HG02981 (cell line): ENCODE data around the gene USP17L20.
"Not testable (repeated sequence)": the region's sequence is repeated elsewhere in the genome, so short reads cannot be mapped to it uniquely, and the experiment has no call there.

ENCODE experiments used
- ATAC-seq: cut with Tn5 transposase; IDR thresholded peaks from one replicate; pipeline ENCODE4 v1.9.1; 2021; ENCODE audit warnings: mild to moderate bottlenecking, moderate library complexity; ENCODE audit not compliant: unreplicated experiment

The USP17L20 gene, protein sequence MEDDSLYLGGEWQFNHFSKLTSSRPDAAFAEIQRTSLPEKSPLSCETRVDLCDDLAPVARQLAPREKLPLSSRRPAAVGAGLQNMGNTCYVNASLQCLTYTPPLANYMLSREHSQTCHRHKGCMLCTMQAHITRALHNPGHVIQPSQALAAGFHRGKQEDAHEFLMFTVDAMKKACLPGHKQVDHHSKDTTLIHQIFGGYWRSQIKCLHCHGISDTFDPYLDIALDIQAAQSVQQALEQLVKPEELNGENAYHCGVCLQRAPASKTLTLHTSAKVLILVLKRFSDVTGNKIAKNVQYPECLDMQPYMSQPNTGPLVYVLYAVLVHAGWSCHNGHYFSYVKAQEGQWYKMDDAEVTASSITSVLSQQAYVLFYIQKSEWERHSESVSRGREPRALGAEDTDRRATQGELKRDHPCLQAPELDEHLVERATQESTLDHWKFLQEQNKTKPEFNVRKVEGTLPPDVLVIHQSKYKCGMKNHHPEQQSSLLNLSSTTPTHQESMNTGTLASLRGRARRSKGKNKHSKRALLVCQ

DNA sequence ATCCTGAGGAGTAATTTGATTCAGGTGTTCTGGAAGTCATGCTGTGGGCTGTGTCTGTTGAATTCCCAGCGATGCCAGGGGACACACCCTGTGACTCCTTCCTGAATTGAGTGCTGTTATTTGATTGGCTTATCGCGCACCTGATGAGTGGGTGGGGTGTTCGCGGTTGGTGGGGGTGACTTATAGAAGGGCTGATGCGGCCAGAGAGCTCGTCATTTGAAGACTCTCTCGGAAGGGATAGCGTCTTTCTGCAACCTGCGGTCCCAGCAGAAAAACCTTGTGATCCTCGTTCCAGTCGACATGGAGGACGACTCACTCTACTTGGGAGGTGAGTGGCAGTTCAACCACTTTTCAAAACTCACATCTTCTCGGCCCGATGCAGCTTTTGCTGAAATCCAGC is at the start of gene USP17L20:
Gene USP17L20, plus strand, starts transcription at position 301 of the 400 bp plus-strand sequence. Its CDS starts 0 bp downstream, at position 301.
- not testable (repeated sequence) for ATAC-seq

DNA sequence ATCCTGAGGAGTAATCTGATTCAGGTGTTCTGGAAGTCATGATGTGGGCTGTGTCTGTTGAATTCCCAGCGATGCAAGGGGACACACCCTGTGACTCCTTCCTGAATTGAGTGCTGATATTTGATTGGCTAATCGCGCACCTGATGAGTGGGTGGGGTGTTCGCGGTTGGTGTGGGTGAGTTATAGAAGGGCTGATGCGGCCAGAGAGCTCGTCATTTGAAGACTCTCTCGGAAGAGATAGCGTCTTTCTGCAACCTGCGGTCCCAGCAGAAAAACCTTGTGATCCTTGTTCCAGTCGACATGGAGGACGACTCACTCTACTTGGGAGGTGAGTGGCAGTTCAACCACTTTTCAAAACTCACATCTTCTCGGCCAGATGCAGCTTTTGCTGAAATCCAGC is 47.6 kb upstream of the USP17L20 start, which contains the start of gene USP17L10:
Gene USP17L10, plus strand, starts transcription at position 301 of the 400 bp plus-strand sequence. Its CDS starts 0 bp downstream, at position 301.
- not testable (repeated sequence) for ATAC-seq

GRCh38 chr4:9214701-9215100 is 43.2 kb upstream of the USP17L20 start:
- not testable (repeated sequence) for ATAC-seq

DNA sequence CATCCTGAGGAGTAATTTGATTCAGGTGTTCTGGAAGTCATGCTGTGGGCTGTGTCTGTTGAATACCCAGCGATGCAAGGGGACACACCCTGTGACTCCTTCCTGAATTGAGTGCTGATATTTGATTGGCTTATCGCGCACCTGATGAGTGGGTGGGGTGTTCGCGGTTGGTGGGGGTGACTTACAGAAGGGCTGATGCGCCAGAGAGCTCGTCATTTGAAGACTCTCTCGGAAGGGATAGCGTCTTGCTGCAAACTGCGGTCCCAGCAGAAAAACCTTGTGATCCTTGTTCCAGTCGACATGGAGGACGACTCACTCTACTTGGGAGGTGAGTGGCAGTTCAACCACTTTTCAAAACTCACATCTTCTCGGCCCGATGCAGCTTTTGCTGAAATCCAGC is 42.8 kb upstream of the USP17L20 start, which contains the start of gene USP17L11:
Gene USP17L11, plus strand, starts transcription at position 301 of the 400 bp plus-strand sequence. Its CDS starts 0 bp downstream, at position 301.
- ATAC-seq, result not testable (repeated sequence)

DNA sequence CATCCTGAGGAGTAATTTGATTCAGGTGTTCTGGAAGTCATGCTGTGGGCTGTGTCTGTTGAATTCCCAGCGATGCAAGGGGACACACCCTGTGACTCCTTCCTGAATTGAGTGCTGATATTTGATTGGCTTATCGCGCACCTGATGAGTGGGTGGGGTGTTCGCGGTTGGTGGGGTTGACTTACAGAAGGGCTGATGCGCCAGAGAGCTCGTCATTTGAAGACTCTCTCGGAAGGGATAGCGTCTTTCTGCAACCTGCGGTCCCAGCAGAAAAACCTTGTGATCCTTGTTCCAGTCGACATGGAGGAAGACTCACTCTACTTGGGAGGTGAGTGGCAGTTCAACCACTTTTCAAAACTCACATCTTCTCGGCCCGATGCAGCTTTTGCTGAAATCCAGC is 38.1 kb upstream of the USP17L20 start, which contains the start of gene USP17L12:
Gene USP17L12, plus strand, starts transcription at position 301 of the 400 bp plus-strand sequence. Its CDS starts 0 bp downstream, at position 301.
- not testable (repeated sequence) for ATAC-seq

GRCh38 chr4:9224596-9224995 is 33.3 kb upstream of the USP17L20 start, which contains the start of gene USP17L13:
USP17L13 (plus strand) TSS chr4:9224896; CDS start chr4:9224896, 0 bp downstream.
- not testable (repeated sequence) for ATAC-seq

- not testable (repeated sequence) for ATAC-seq
Measured at GRCh38 chr4:9230249-9230648, 27.7 kb upstream of the USP17L20 start.

DNA sequence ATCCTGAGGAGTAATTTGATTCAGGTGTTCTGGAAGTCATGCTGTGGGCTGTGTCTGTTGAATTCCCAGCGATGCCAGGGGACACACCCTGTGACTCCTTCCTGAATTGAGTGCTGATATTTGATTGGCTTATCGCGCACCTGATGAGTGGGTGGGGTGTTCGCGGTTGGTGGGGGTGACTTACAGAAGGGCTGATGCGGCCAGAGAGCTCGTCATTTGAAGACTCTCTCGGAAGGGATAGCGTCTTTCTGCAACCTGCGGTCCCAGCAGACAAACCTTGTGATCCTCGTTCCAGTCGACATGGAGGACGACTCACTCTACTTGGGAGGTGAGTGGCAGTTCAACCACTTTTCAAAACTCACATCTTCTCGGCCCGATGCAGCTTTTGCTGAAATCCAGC is 23.8 kb upstream of the USP17L20 start, which contains the start of gene USP17L15:
Gene USP17L15, plus strand, starts transcription at position 301 of the 400 bp plus-strand sequence. Its CDS starts 0 bp downstream, at position 301.
- not testable (repeated sequence) for ATAC-seq

DNA sequence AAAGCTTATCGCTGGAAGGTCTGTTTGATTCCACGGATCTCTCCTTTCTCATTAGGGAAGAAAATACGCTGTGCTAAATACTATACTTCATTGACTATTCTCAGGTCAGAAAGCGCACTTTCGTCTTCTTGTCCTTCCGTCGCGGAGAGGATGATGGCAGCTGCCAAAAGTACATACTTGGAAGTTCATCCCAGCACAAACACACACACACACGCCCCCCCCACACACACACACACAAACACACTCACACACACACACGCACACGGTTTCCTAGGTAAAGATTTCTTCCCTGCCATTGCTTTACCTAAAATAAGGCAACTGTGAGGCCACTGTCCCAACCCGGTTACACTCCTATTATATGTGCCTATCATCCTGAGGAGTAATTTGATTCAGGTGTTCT is 19.5 kb upstream of the USP17L20 start:
- not testable (repeated sequence) for ATAC-seq

DNA sequence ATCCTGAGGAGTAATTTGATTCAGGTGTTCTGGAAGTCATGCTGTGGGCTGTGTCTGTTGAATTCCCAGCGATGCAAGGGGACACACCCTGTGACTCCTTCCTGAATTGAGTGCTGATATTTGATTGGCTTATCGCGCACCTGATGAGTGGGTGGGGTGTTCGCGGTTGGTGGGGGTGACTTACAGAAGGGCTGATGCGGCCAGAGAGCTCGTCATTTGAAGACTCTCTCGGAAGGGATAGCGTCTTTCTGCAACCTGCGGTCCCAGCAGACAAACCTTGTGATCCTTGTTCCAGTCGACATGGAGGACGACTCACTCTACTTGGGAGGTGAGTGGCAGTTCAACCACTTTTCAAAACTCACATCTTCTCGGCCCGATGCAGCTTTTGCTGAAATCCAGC is 14.3 kb upstream of the USP17L20 start, which contains the start of gene USP17L17:
Gene USP17L17, plus strand, starts transcription at position 301 of the 400 bp plus-strand sequence. Its CDS starts 0 bp downstream, at position 301.
- not testable (repeated sequence) for ATAC-seq

DNA sequence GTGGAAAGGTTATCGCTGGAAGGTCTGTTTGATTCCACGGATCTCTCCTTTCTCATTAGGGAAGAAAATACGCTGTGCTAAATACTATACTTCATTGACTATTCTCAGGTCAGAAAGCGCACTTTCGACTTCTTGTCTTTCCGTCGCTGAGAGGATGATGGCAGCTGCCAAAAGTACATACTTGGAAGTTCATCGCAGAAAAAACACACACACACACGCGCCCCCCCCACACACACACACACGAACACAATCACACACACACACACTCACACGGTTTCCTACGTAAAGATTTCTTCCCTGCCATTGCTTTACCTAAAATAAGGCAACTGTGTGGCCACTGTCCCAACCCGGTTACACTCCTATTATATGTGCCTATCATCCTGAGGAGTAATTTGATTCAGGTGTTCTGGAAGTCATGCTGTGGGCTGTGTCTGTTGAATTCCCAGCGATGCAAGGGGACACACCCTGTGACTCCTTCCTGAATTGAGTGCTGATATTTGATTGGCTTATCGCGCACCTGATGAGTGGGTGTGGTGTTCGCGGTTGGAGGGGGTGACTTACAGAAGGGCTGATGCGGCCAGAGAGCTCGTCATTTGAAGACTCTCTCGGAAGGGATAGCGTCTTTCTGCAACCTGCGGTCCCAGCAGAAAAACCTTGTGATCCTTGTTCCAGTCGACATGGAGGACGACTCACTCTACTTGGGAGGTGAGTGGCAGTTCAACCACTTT is 9.8 kb upstream of the USP17L20 start, which contains the start of gene USP17L18:
Gene USP17L18, plus strand, starts transcription at position 678 of the 728 bp plus-strand sequence. Its CDS starts 0 bp downstream, at position 678.
- not testable (repeated sequence) for ATAC-seq

DNA sequence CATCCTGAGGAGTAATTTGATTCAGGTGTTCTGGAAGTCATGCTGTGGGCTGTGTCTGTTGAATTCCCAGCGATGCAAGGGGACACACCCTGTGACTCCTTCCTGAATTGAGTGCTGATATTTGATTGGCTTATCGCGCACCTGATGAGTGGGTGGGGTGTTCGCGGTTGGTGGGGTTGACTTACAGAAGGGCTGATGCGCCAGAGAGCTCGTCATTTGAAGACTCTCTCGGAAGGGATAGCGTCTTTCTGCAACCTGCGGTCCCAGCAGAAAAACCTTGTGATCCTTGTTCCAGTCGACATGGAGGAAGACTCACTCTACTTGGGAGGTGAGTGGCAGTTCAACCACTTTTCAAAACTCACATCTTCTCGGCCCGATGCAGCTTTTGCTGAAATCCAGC is 4.8 kb upstream of the USP17L20 start, which contains the start of gene USP17L19:
Gene USP17L19, plus strand, starts transcription at position 301 of the 400 bp plus-strand sequence. Its CDS starts 0 bp downstream, at position 301.
- ATAC-seq, result not testable (repeated sequence)

GRCh38 chr4:9262572-9262971 is 4.6 kb downstream of the USP17L20 start, which contains the start of gene USP17L21:
USP17L21 (plus strand) TSS chr4:9262872; CDS start chr4:9262872, 0 bp downstream.
- ATAC-seq, result not testable (repeated sequence)

DNA sequence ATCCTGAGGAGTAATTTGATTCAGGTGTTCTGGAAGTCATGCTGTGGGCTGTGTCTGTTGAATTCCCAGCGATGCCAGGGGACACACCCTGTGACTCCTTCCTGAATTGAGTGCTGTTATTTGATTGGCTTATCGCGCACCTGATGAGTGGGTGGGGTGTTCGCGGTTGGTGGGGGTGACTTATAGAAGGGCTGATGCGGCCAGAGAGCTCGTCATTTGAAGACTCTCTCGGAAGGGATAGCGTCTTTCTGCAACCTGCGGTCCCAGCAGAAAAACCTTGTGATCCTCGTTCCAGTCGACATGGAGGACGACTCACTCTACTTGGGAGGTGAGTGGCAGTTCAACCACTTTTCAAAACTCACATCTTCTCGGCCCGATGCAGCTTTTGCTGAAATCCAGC is 9.4 kb downstream of the USP17L20 start, which contains the start of gene USP17L22:
Gene USP17L22, plus strand, starts transcription at position 301 of the 400 bp plus-strand sequence. Its CDS starts 0 bp downstream, at position 301.
- ATAC-seq, result not testable (repeated sequence)

GRCh38 chr4:9271719-9272118 is 13.8 kb downstream of the USP17L20 start:
- not testable (repeated sequence) for ATAC-seq
